ENCODE measurements around the gene MME. TPM values are rescaled to one million over a fixed set of nuclear protein-coding genes. Genes with fewer than 3 reads are reported as not detected.
"Not testable (repeated sequence)": the region's sequence is repeated elsewhere in the genome, so short reads cannot be mapped to it uniquely, and the experiment has no call there.

The MME gene
- total RNA-seq, 2 donors from 2014 or later = 0.96 to 2.8 TPM

GRCh38 chr3:155130001-155130400 lies 49.9 kb downstream of the MME start:
- no peaks in the 10 kb centered on the region for H3K27me3 ChIP-seq
- TF ChIP-seq CTCF (IDR thresholded peaks at IDR 0.05) = no peak

GRCh38 chr3:155131104-155131503 lies 51.0 kb downstream of the MME start:
- no peak for TF ChIP-seq CTCF (IDR thresholded peaks at IDR 0.05)
- Histone ChIP-seq H3K4me1 (no peaks in the 10 kb centered on the region), H3K4me3 (no peak overlapping the region), H3K27me3 (no peaks in the 10 kb centered on the region), H3K36me3 (no peaks in the 10 kb centered on the region), H3K27ac (no peak overlapping the region), H3K9me3 (no peaks in the 10 kb centered on the region)
- no peak for DNase-seq (ENCODE audit: low spot score)

More at GRCh38 chr3:155130001-155130400, 49.9 kb downstream of the MME start:
- Histone ChIP-seq H3K27ac (no peak overlapping the region), H3K9me3 (no peaks in the 10 kb centered on the region), H3K4me1 (no peaks in the 10 kb centered on the region), H3K4me3 (no peak overlapping the region), H3K36me3 (no peaks in the 10 kb centered on the region)
- DNase-seq (ENCODE audit: low spot score) = no peak

- not testable (repeated sequence) for DNase-seq (ENCODE audit: low spot score); H3K27ac ChIP-seq; H3K4me3 ChIP-seq; H3K27me3 ChIP-seq; H3K9me3 ChIP-seq; H3K36me3 ChIP-seq; H3K4me1 ChIP-seq
Observed at GRCh38 chr3:155134311-155134710, 54.2 kb downstream of the MME start.

- Histone ChIP-seq H3K36me3 (no peaks in the 10 kb centered on the region), H3K27me3 (no peaks in the 10 kb centered on the region), H3K27ac (no peak overlapping the region), H3K4me3 (no peak overlapping the region), H3K9me3 (no peaks in the 10 kb centered on the region), H3K4me1 (no peaks in the 10 kb centered on the region)
- no peak for TF ChIP-seq CTCF (IDR thresholded peaks at IDR 0.05)
- no peak for DNase-seq (ENCODE audit: low spot score)
Observed at GRCh38 chr3:155135003-155135402, 54.9 kb downstream of the MME start.

- Histone ChIP-seq H3K27me3 (no peaks in the 10 kb centered on the region), H3K27ac (no peak overlapping the region), H3K36me3 (no peaks in the 10 kb centered on the region), H3K4me1 (no peaks in the 10 kb centered on the region), H3K4me3 (no peak overlapping the region), H3K9me3 (no peaks in the 10 kb centered on the region)
- no peak for TF ChIP-seq CTCF (IDR thresholded peaks at IDR 0.05)
- no peak for DNase-seq (ENCODE audit: low spot score)
Observed at GRCh38 chr3:155138677-155139076, 58.6 kb downstream of the MME start.

GRCh38 chr3:155147588-155147987 lies 67.5 kb downstream of the MME start:
- no peaks in the 10 kb centered on the region for H3K4me1 ChIP-seq
- no peaks in the 10 kb centered on the region for H3K9me3 ChIP-seq
- H3K27me3 ChIP-seq = no peaks in the 10 kb centered on the region
- DNase-seq (ENCODE audit: low spot score) = no peak
- H3K4me3 ChIP-seq = no peak overlapping the region
- no peaks in the 10 kb centered on the region for H3K36me3 ChIP-seq
- no peak for TF ChIP-seq CTCF (IDR thresholded peaks at IDR 0.05)
- H3K27ac ChIP-seq = no peak overlapping the region
